Erythroblast (primary cell): ENCODE data around the gene MAS1L.
A peak's percentile ranks its signal among the peaks of the same experiment; 100 is the strongest.

Experiments
- DNase-seq, 2 experiments: peaks; one replicate each; lab custom pipeline; 2025; lab: John Stamatoyannopoulos, UW
- GATA1 ChIP-seq: IDR thresholded peaks from 2 replicates; pipeline ENCODE4 v1.6.1; 2011; ENCODE audit warnings: low read depth, mild to moderate bottlenecking, control low read depth, low read length, moderate library complexity
- POLR2A ChIP-seq: IDR thresholded peaks from 2 replicates; pipeline ENCODE4 v1.6.1; 2011; ENCODE audit warnings: mild to moderate bottlenecking, low read length

Gene MAS1L

GRCh38 chr6:29521006-29521680, 33.4 kb upstream of the MAS1L start:
- no peak for TF ChIP-seq POLR2A
- TF ChIP-seq GATA1, result no peak
- no peak for DNase-seq

- no peak for TF ChIP-seq POLR2A
- no peak for TF ChIP-seq GATA1
- no peak for DNase-seq
Measured at GRCh38 chr6:29520232-29520631, 32.5 kb upstream of the MAS1L start.

GRCh38 chr6:29519291-29520010, 31.7 kb upstream of the MAS1L start:
- no peak for DNase-seq
- TF ChIP-seq POLR2A (no peak), GATA1 (no peak)

- no peak for DNase-seq
- TF ChIP-seq GATA1, result no peak
- TF ChIP-seq POLR2A, result no peak
Measured at GRCh38 chr6:29517728-29518440, 30.1 kb upstream of the MAS1L start.

- TF ChIP-seq POLR2A, result no peak
- TF ChIP-seq GATA1, result no peak
- DNase-seq, result no peak
Measured at GRCh38 chr6:29517245-29517644, 29.5 kb upstream of the MAS1L start.

- DNase-seq, result no peak
- no peak for TF ChIP-seq GATA1
Measured at GRCh38 chr6:29516108-29516507, 28.4 kb upstream of the MAS1L start.

GRCh38 chr6:29510746-29511300, 23.1 kb upstream of the MAS1L start:
- DNase-seq, result no peak

GRCh38 chr6:29510202-29510601, 22.4 kb upstream of the MAS1L start:
- TF ChIP-seq POLR2A (no peak), GATA1 (no peak)
- DNase-seq, result peak in 1 of 2 experiments; percentile 10

More at GRCh38 chr6:29510746-29511300, 23.1 kb upstream of the MAS1L start:
- TF ChIP-seq POLR2A, result no peak
- no peak for TF ChIP-seq GATA1

GRCh38 chr6:29509711-29510110, 22.0 kb upstream of the MAS1L start:
- TF ChIP-seq GATA1 (no peak), POLR2A (no peak)
- DNase-seq, result no peak

GRCh38 chr6:29509239-29509638, 21.5 kb upstream of the MAS1L start:
- DNase-seq, result no peak
- TF ChIP-seq POLR2A (no peak), GATA1 (no peak)

- TF ChIP-seq GATA1 (no peak), POLR2A (no peak)
- DNase-seq, result no peak
Measured at GRCh38 chr6:29507319-29507718, 19.6 kb upstream of the MAS1L start.

- TF ChIP-seq GATA1 (no peak), POLR2A (no peak)
- DNase-seq, result no peak
Measured at GRCh38 chr6:29506446-29507067, 18.8 kb upstream of the MAS1L start.

- no peak for TF ChIP-seq GATA1
- no peak for TF ChIP-seq POLR2A
- no peak for DNase-seq
Measured at GRCh38 chr6:29505808-29506207, 18.1 kb upstream of the MAS1L start.

GRCh38 chr6:29504961-29505360, 17.2 kb upstream of the MAS1L start:
- no peak for DNase-seq
- TF ChIP-seq POLR2A, result no peak
- no peak for TF ChIP-seq GATA1
